ENCODE data around the gene TPP2. TPM values are rescaled to one million over a fixed set of nuclear protein-coding genes. Genes with fewer than 3 reads are reported as not detected.

The TPP2 gene
- total and polyA plus RNA-seq, 9 of the 15 experiments (the other 6 are each of a cell fraction or from before 2014, with no cell fraction given) = 18.8 to 87.7 (median 55.9) TPM

GRCh38 chr13:102679449-102680132 lies 82.8 kb downstream of the TPP2 start:
- no peak for FAIRE-seq
- POLR2A ChIA-PET = no interaction called here
- 42% methylated on average over 3 of the region's 3 CpGs for WGBS (ENCODE audit: insufficient coverage, low coverage, missing lambda C conversion rate)

More at GRCh38 chr13:102679449-102680132, 82.8 kb downstream of the TPP2 start:
- no peak overlapping the region for H2AFZ ChIP-seq (ENCODE audit: low read depth, low read length)
- CTCF ChIA-PET (ENCODE audit: low intra/inter-chr PET ratio) = no interaction called here
- in situ Hi-C loops (cut with MboI) = no loop called here
- no peaks in the 10 kb centered on the region for H3K79me2 ChIP-seq (ENCODE audit: control insufficient read depth, insufficient read depth, low read length)
- BruUV-seq (replicated peaks) = no TSS peak
- intact Hi-C loops (cut with micrococcal nuclease) = no loop called here
- no peak overlapping the region for H3K27ac ChIP-seq (ENCODE audit: extremely low read depth, low read depth, low read length)
- H3K9me3 ChIP-seq (replicated peaks; ENCODE audit: control insufficient read depth, insufficient read depth, low read depth, low read length) = no peaks in the 10 kb centered on the region
- H3K27me3 ChIP-seq (ENCODE audit: control insufficient read depth in 2 of 2, insufficient read depth in 2 of 2, low read length in 2 of 2) = no peaks in the 10 kb centered on the region
- ATAC-seq (no peak; the same call in 2 of the 3 replicates), DNase-seq (ENCODE audit: extremely low read depth in 1 of 4, low spot score in 3 of 4) (no peak)
- TF ChIP-seq HDAC6 (IDR thresholded peaks at IDR 0.05; ENCODE audit: low read depth, low read length) (no peak), ZBED1 (IDR thresholded peaks at IDR 0.05) (no peak), ZBTB40 (IDR thresholded peaks at IDR 0.05) (peak; percentile 95), ZBTB40 (CRISPR knock-in tag; IDR thresholded peaks at IDR 0.05) (peak; percentile 82), NELFE (IDR thresholded peaks at IDR 0.05; ENCODE audit: insufficient read depth, insufficient read length) (no peak), NFE2 (IDR thresholded peaks at IDR 0.05; ENCODE audit: low read depth) (no peak), ZNF12 (CRISPR knock-in tag; IDR thresholded peaks at IDR 0.05) (no peak)
- no peak overlapping the region for H3K9ac ChIP-seq (ENCODE audit: insufficient read depth in 1 of 2, low read depth in 2 of 2, low read length in 2 of 2)
- H3K36me3 ChIP-seq (ENCODE audit: control insufficient read depth, insufficient read depth, low read length) = peaks cover 48% of the 10 kb centered on the region
- H3K4me1 ChIP-seq (replicated peaks in 1 of 2; ENCODE audit: control insufficient read depth in 2 of 2, insufficient read depth in 2 of 2, low read length in 2 of 2) = no peaks in the 10 kb centered on the region
- no peaks in the 10 kb centered on the region for H3K9me1 ChIP-seq (ENCODE audit: control insufficient read depth, insufficient read depth, low read length)
- H3K4me2 ChIP-seq (ENCODE audit: insufficient read depth, low read length) = no peak overlapping the region
- H3K4me3 ChIP-seq = no peak overlapping the region
- no peaks in the 10 kb centered on the region for H4K20me1 ChIP-seq (replicated peaks; ENCODE audit: control insufficient read depth, insufficient read depth, low read length)

All from K562 (cell line).